ENCODE measurements around the gene VMAC.

Gene VMAC

DNA sequence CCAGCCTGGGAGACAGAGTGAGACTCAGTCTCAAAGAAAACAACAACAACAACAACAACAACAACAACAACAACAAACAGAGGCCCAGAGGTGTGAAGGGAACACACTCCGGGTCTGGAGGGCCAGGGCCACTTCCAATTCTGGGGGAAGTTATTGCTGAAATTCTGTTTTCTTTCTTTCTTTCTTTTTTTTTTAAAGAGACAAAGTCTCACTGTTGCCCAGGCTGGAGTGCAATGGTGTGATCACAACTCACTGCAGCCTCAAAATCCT lies 5.9 kb downstream of the VMAC start:
- no peak overlapping the region for H3K9ac ChIP-seq (ENCODE audit: low read depth, low read length)
- no peak overlapping the region for H3K4me3 ChIP-seq (ENCODE audit: low read depth, low read length)
- H3K9me3 ChIP-seq (ENCODE audit: control insufficient read depth, insufficient read depth, low read length), result no peaks in the 10 kb centered on the region
- no peaks in the 10 kb centered on the region for H3K4me1 ChIP-seq (ENCODE audit: control insufficient read depth, insufficient read depth, low read length)
- no peak overlapping the region for H3K27ac ChIP-seq (ENCODE audit: low read depth, low read length)
- no peaks in the 10 kb centered on the region for H3K27me3 ChIP-seq (ENCODE audit: control insufficient read depth, insufficient read depth, low read length)
- no peaks in the 10 kb centered on the region for H3K36me3 ChIP-seq (ENCODE audit: control insufficient read depth, insufficient read depth, low read length)

DNA sequence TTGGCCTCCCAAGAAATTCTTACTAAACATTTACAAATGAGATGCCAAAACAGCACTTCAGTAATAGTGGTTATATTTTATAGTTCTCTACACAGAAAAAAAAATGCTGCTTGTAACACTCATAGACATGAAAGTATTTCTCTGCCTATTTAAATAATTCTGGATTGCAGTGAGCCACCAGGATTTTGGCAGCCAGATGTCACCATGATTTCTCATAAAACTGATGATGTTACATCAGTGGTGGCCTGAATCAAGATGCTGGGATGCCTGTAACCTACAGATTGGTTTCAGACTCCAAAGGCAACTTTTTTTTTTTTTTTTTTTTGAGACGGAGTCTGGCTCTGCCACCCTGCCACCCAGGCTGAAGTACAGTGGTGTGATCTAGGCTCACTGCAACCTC lies 6.7 kb downstream of the VMAC start:
- no peaks in the 10 kb centered on the region for H3K4me1 ChIP-seq (ENCODE audit: control insufficient read depth, insufficient read depth, low read length)
- H3K36me3 ChIP-seq (ENCODE audit: control insufficient read depth, insufficient read depth, low read length), result peaks cover 6% of the 10 kb centered on the region
- no peak overlapping the region for H3K27ac ChIP-seq (ENCODE audit: low read depth, low read length)

DNA sequence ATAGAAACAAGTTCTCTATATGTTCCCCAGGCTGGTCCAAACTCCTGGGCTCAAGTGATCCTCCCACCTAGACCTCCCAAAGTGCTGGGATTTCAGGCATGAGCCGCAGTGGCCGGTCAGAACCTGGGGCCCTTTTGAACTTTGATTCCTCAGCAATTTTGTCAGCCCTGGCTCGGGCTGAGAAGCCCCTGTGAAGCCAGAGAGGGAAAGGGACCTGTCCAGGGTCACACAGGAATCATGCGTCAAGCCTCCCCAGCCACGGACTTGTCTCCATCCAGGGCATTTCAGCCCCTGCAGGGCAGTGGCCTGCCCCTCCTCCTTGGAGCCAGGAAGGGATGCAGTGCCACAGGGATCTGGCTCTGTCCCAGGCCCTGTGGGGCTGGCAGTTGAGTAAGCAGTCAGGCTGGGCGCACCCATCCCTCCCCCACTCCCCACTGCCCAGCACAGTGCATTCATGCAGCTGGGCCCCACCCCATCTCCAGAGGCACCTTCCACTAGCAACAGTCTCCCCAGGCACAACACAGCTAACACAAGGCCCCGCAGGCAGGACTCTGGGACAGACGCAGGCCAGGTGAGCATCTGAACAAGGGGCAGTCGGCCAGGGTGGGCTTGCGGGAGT lies 9.2 kb downstream of the VMAC start, which contains the start of gene CAPS:
Gene CAPS (plus strand): TSS at position 516 of the 619 bp plus-strand sequence. CDS start 153 bp downstream, outside the sequence.
- Histone ChIP-seq H3K27ac (ENCODE audit: low read depth, low read length) (no peak within 1 kb of the TSS), H3K36me3 (ENCODE audit: control insufficient read depth, insufficient read depth, low read length) (peaks cover 29% of the 10 kb centered on the region), H3K4me1 (ENCODE audit: control insufficient read depth, insufficient read depth, low read length) (no peaks in the 10 kb centered on the region), H3K27me3 (ENCODE audit: control insufficient read depth, insufficient read depth, low read length) (no peaks in the 10 kb centered on the region), H3K4me3 (ENCODE audit: low read depth, low read length) (no peak within 1 kb of the TSS), H3K9me3 (ENCODE audit: control insufficient read depth, insufficient read depth, low read length) (no peaks in the 10 kb centered on the region), H3K9ac (ENCODE audit: low read depth, low read length) (no peak within 1 kb of the TSS)

More for the DNA sequence above, 6.7 kb downstream of the VMAC start:
- no peaks in the 10 kb centered on the region for H3K9me3 ChIP-seq (ENCODE audit: control insufficient read depth, insufficient read depth, low read length)
- H3K9ac ChIP-seq (ENCODE audit: low read depth, low read length), result no peak overlapping the region
- H3K27me3 ChIP-seq (ENCODE audit: control insufficient read depth, insufficient read depth, low read length), result no peaks in the 10 kb centered on the region
- H3K4me3 ChIP-seq (ENCODE audit: low read depth, low read length), result no peak overlapping the region

DNA sequence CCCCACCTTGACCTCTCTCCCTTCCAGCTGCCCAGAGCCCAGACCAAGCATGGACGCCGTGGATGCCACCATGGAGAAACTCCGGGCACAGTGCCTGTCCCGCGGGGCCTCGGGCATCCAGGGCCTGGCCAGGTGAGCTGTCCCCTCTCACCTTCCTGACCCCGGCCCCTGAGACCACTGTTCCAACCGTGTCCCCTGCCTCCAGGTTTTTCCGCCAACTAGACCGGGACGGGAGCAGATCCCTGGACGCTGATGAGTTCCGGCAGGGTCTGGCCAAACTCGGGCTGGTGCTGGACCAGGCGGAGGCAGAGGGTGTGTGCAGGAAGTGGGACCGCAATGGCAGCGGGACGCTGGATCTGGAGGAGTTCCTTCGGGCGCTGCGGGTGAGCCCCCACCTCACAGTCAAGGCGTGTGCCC lies 9.7 kb downstream of the VMAC start:
- no peak overlapping the region for H3K27ac ChIP-seq (ENCODE audit: low read depth, low read length)
- H3K27me3 ChIP-seq (ENCODE audit: control insufficient read depth, insufficient read depth, low read length), result no peaks in the 10 kb centered on the region
- H3K36me3 ChIP-seq (ENCODE audit: control insufficient read depth, insufficient read depth, low read length), result peaks cover 34% of the 10 kb centered on the region
- H3K9ac ChIP-seq (ENCODE audit: low read depth, low read length), result no peak overlapping the region
- no peak overlapping the region for H3K4me3 ChIP-seq (ENCODE audit: low read depth, low read length)
- no peaks in the 10 kb centered on the region for H3K4me1 ChIP-seq (ENCODE audit: control insufficient read depth, insufficient read depth, low read length)
- H3K9me3 ChIP-seq (ENCODE audit: control insufficient read depth, insufficient read depth, low read length), result no peaks in the 10 kb centered on the region

DNA sequence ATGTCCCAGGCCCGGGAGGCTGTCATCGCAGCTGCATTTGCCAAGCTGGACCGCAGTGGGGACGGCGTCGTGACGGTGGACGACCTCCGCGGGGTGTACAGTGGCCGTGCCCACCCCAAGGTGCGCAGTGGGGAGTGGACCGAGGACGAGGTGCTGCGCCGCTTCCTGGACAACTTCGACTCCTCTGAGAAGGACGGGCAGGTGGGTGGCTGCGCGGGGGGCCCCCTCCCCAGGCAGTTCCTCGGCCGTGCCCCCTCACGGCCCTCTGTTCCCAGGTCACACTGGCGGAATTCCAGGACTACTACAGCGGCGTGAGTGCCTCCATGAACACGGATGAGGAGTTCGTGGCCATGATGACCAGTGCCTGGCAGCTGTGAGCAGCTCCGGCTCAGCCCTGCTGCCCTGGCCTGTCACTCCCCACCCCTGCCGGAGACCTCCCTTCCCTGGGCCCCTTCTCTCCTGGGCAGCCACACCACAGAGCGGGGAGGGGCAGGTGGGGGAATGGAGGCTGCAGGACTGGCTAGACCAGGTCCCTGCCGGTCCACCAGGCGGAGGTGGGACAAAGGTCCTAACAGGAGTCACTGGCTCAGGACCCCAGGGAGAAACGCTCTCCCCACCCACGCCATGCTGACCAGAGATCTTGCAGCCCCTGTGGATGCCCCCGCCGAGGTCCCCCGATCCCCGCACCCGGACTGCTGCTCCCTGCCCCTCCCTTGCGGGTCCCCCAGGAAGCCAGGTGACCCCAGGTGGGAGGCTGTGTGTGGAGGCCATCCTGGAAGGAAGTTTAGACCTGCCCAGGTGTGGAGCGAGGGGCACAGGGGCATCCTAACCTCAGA lies 10.5 kb downstream of the VMAC start:
- Histone ChIP-seq H3K4me3 (ENCODE audit: low read depth, low read length) (no peak overlapping the region), H3K36me3 (ENCODE audit: control insufficient read depth, insufficient read depth, low read length) (peaks cover 42% of the 10 kb centered on the region), H3K27me3 (ENCODE audit: control insufficient read depth, insufficient read depth, low read length) (no peaks in the 10 kb centered on the region), H3K27ac (ENCODE audit: low read depth, low read length) (no peak overlapping the region), H3K4me1 (ENCODE audit: control insufficient read depth, insufficient read depth, low read length) (no peaks in the 10 kb centered on the region), H3K9me3 (ENCODE audit: control insufficient read depth, insufficient read depth, low read length) (no peaks in the 10 kb centered on the region), H3K9ac (ENCODE audit: low read depth, low read length) (no peak overlapping the region)

DNA sequence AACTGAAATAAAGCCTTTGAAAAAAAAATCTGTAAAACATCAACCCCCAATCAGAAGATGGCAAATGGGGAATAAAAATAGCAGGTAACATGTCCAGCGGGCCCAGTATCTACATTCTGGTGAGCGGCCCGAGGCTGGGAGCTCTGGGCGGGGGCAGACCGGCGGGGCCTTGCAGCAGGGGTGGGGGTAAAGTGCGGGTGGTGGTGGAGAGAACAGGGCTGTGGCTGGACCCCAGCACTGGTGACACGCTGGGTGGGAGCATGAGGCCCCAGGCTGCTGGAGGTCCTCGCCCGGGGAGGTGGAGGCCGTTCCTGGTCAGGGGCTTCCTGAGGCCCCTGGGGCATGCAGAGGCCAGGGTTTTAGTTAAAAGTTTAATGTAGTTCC lies 11.1 kb downstream of the VMAC start:
- Histone ChIP-seq H3K9ac (ENCODE audit: low read depth, low read length) (no peak overlapping the region), H3K27ac (ENCODE audit: low read depth, low read length) (no peak overlapping the region), H3K27me3 (ENCODE audit: control insufficient read depth, insufficient read depth, low read length) (no peaks in the 10 kb centered on the region), H3K36me3 (ENCODE audit: control insufficient read depth, insufficient read depth, low read length) (peaks cover 45% of the 10 kb centered on the region), H3K4me3 (ENCODE audit: low read depth, low read length) (no peak overlapping the region), H3K9me3 (ENCODE audit: control insufficient read depth, insufficient read depth, low read length) (no peaks in the 10 kb centered on the region), H3K4me1 (ENCODE audit: control insufficient read depth, insufficient read depth, low read length) (no peaks in the 10 kb centered on the region)

DNA sequence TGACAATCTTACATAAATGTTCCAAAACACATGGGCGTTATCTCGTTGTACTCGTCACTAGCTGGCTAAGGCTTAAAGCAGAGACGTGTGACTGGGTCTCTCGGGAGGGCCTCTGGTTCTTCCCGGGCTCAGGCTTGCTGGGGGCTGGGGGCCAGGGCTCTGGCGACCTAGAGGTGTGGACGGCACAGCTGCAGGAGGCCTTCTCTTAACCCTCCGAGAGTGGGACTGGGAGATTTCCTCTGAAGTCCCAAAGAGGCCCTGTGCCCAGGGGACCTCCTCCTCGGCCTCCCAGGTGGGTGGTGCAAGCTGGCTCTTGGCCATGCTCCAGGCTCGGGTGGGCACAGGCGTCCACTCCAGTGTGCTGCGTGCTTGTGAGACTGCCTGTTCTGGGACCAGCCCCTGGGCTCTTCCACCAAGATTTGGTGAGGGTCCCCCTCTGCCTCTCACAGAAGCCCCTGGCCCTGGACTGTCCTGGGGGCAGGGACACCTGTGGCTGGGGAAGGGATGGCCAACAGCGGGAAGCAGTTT lies 11.6 kb downstream of the VMAC start:
- no peaks in the 10 kb centered on the region for H3K9me3 ChIP-seq (ENCODE audit: control insufficient read depth, insufficient read depth, low read length)
- H3K4me3 ChIP-seq (ENCODE audit: low read depth, low read length), result no peak overlapping the region
- no peak overlapping the region for H3K9ac ChIP-seq (ENCODE audit: low read depth, low read length)
- H3K4me1 ChIP-seq (ENCODE audit: control insufficient read depth, insufficient read depth, low read length), result no peaks in the 10 kb centered on the region
- H3K36me3 ChIP-seq (ENCODE audit: control insufficient read depth, insufficient read depth, low read length), result peaks cover 48% of the 10 kb centered on the region
- no peaks in the 10 kb centered on the region for H3K27me3 ChIP-seq (ENCODE audit: control insufficient read depth, insufficient read depth, low read length)
- H3K27ac ChIP-seq (ENCODE audit: low read depth, low read length), result no peak overlapping the region

DNA sequence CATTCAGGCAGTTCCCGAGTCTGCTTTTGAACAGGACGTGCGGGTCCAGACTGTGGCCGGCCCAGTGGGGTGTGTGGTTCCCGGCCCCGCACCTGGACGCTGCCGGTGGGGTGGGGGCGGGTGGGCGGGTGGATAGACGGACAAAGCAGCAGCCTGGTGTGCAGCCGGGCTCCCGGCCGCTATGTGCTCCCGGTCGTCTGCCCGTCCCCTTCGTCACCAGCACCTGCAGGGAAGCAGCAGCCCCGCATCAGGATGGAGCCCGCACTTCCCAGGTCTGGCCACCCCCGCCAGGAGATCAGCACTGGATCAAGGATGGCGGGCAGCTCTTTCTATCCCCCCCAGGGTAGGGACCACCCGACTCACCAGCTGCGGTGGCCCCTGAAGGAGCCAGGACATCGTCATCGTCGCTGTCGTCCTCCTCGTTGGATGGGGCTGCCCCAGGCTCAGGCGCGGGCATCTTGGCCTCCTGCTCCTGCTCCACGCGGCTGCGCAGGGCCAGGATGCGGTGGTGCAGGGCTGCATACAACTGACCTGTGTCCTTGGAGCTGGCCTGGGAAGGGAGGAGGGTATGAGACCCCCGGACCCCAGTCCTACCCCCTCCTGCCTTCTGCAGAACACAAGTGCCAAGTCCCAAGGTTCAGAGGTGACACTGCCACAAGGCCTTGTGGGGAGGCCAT lies 12.9 kb downstream of the VMAC start:
- Histone ChIP-seq H3K36me3 (ENCODE audit: control insufficient read depth, insufficient read depth, low read length) (peaks cover 62% of the 10 kb centered on the region), H3K9ac (ENCODE audit: low read depth, low read length) (no peak overlapping the region), H3K4me1 (ENCODE audit: control insufficient read depth, insufficient read depth, low read length) (no peaks in the 10 kb centered on the region), H3K4me3 (ENCODE audit: low read depth, low read length) (no peak overlapping the region), H3K27me3 (ENCODE audit: control insufficient read depth, insufficient read depth, low read length) (no peaks in the 10 kb centered on the region), H3K9me3 (ENCODE audit: control insufficient read depth, insufficient read depth, low read length) (no peaks in the 10 kb centered on the region), H3K27ac (ENCODE audit: low read depth, low read length) (no peak overlapping the region)

DNA sequence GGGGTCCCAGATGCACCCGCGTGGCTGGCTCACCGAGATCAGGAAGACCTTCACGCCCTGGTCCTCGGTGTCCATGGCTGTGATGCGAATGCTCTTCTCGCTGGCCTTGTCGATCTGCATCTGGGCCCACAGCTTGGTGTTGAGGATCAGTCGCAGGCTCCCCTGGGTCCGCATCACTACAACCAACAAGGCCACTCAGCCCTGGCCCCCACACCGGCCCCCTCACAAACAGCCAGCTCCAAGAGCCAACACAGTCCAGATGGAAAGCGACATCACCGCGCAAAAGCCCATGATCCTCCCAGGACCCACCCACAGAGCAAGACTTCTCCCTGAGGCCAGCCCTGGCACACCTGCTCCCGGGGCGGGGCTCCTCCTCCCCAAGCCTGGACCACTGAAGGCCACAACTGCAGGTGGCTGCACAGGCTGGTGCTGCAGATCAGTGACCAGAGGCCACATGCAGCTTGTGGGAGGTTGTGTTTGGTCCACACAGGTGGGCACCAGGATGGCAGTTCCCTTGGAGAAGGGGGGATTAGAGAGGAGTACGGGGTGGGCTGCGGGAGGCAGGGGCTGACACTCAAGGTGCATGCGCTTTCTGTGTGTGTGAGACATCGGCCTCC lies 13.9 kb downstream of the VMAC start:
- Histone ChIP-seq H3K27ac (ENCODE audit: low read depth, low read length) (no peak overlapping the region), H3K9ac (ENCODE audit: low read depth, low read length) (no peak overlapping the region), H3K4me1 (ENCODE audit: control insufficient read depth, insufficient read depth, low read length) (no peaks in the 10 kb centered on the region), H3K9me3 (ENCODE audit: control insufficient read depth, insufficient read depth, low read length) (no peaks in the 10 kb centered on the region), H3K27me3 (ENCODE audit: control insufficient read depth, insufficient read depth, low read length) (no peaks in the 10 kb centered on the region), H3K4me3 (ENCODE audit: low read depth, low read length) (no peak overlapping the region), H3K36me3 (ENCODE audit: control insufficient read depth, insufficient read depth, low read length) (peaks cover 72% of the 10 kb centered on the region)

DNA sequence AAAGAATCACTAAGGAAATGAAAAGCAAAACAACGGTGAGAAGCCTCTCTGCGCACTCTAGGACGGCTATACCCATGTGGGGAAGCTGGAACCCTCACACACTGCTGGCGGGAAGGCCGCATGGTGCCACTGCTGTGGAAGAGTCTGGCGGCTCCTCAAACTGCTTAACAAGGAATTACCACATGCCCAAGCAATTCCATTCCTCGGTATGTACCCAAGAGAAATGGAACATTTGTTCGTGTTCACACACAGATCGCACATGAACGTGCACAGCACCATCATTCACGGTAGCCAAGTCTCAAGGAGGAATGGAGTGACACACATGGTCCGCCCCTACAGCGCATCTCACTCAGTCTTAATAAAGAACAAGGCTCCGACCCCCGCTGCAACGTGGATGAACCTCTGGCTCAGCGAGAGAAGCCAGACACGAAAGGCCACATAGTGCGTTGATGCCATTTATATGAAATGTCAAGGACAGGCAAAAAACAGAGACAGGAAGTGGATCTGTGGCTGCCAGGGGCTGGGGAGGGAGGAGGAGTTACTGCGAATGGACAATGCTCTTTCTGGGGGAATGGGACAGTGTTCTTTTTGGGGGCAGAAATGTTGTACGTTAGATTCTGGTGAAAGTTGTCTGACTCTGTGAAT lies 17.0 kb downstream of the VMAC start:
- Histone ChIP-seq H3K27ac (ENCODE audit: low read depth, low read length) (no peak overlapping the region), H3K36me3 (ENCODE audit: control insufficient read depth, insufficient read depth, low read length) (peaks cover 93% of the 10 kb centered on the region), H3K27me3 (ENCODE audit: control insufficient read depth, insufficient read depth, low read length) (no peaks in the 10 kb centered on the region), H3K4me1 (ENCODE audit: control insufficient read depth, insufficient read depth, low read length) (no peaks in the 10 kb centered on the region), H3K4me3 (ENCODE audit: low read depth, low read length) (no peak overlapping the region), H3K9ac (ENCODE audit: low read depth, low read length) (no peak overlapping the region), H3K9me3 (ENCODE audit: control insufficient read depth, insufficient read depth, low read length) (no peaks in the 10 kb centered on the region)

Measured in HUES48 (cell line).